Measurements from ENCODE around the gene SLC10A1.
"Not testable (repeated sequence)": the region's sequence is repeated elsewhere in the genome, so short reads cannot be mapped to it uniquely, and the experiment has no call there.

Gene SLC10A1

DNA sequence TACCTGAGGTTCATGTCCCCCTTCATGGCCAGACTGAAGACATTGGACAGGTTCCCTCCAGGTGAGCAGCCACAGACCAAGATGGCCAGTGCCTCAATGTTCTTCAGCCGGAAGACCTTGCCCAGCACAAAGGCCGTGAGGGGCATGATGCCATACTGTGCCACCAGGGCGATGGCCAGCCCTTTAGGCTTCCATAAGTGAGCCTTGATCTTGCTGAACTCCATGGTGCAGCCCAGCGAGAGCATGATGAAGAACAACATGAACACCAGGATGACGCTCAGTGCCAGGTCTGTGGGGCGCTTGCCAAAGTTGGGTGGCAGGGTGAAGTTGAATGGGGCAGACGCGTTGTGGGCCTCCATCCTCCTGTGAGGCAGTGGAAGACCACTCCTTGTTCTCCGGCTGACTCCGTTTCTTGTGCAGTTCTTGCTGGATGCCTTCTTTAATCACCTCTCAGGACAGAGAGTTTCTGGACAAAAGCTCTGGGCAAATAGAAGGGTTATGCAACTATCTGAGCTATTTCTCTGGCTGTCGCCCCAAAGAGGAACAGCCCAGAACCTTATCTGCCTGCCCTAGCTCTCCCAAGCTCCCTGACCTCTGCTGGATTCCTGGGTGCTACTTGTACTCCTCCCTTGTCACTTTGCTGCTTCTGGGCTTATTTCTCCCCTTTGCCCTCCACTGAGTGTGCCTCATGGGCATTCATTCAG lies at the start of gene SLC10A1:
Gene SLC10A1 (minus strand): TSS at position 445 of the 704 bp plus-strand sequence. CDS start 86 bp downstream, at position 359.
- DNase-seq (ENCODE audit: low spot score): no peak

DNA sequence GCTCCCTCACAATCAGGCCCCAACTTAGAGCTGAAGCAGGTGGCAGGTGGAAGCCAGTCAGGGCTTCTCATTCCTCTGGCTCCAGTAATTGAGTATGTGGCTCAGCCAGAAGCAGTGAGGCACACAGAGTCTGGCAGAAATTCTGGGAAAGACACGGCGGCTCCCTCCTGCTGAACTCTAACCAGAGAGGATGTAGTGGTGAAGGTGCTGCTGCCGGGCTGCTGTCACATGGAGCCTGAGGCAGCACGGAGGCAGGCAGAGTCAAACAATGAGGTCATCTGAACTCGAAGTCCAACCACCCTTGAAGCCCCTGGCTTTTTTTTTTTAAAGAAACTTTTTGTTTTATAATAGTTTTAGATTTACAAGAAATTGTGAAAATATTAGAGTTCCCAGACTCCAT lies 48.7 kb upstream of the SLC10A1 start:
- DNase-seq (ENCODE audit: low spot score): no peak

DNA sequence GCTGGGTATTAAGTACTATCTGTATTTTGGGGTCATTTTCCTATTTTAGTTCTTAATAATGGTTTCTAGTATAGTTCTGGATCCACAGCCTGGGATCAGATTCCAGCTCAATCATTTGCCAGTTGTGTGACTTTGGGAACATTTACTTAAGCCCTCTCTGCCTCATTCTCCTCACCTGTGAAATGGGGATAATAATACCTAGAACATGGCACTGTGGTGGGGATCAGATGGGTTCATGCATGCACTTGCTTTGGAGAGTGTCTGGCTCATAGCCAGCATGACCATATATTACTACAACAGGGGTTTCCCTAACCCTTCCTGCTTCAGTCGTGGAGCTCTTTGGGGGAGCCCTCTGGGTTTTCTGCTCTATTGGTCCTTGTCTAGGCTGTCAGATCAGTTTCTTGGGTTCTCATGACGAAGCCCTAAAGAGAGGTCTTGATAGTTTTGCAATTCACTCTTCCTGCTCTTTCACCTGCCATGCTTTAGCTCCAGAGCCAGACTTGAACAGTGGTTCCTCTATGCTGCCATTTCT lies 48.1 kb upstream of the SLC10A1 start:
- no peak for DNase-seq (ENCODE audit: low spot score)

DNA sequence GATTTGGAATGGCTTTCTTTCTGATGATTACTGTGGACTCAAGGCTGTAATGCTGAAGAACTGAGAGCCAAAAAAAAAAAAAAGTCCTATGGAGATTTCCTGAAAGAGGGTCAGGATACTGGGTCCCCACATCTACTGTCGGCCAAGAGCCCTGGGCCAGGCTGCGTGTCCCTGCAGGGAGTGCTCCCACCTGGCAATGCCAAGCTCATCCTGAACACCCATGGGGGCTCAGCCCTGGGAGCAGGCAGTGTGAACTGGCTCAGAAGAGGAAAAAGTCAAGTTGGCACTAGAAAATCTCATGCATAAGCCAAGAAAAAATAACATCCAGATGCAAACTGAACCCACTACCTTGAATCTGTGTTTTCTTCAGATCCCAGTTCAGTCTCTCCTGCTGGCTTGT lies 47.1 kb upstream of the SLC10A1 start:
- no peak for DNase-seq (ENCODE audit: low spot score)

DNA sequence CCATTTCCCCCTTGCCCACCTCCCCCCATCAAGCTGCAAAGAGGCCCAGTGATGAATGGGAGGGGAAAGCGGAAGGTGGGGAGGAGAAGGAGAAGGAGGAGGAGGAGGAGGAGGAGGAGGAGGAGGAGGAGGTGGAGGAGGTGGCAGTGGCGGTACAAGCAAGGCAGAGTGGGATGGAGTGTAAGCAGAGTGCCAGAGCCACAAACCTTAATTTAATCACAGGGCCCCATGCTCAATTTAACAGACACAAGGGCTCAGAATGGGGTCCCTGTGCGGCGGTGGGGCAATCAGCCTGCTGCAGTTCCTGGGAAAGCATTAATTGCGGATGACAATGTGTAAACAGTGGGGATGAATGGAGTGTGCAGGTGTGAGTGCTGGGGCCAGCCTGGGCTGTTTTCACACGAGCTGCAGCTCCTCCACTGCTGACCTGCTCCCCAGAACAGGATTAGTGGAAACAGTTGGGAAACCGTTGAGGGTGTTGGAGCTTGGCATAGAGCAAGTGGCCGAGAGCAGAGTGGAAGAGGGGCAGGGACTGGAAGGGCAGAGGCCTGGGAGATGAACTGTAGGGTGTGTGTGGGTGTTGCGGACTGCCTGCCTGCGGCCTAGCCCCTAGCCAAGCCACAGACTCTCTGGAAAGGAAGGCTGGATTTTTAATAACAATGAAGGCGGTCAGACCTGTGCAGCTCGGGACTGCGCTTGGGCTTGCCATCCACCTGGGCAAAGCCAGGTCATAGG lies 45.8 kb upstream of the SLC10A1 start:
- no peak for DNase-seq (ENCODE audit: low spot score)

DNA sequence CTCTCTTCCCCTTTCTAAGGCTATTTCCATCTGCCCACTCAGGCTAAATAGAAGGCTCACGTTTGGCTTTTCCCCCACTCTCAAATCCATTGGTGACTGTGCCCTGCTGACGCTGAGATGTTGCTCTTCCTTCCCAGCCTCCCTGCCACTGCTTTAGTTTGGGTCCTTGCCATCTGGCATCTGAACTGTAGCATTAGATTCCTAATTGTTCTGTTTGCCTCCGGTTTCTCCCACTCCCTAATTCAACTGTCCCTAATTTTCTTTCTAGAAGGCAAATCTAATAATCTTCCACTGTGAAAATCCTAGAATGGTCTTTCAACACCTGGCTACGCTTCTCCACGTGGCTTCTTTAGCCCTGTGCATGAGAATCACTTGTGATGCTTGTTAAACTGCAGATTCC lies 44.6 kb upstream of the SLC10A1 start:
- DNase-seq (ENCODE audit: low spot score): no peak

DNA sequence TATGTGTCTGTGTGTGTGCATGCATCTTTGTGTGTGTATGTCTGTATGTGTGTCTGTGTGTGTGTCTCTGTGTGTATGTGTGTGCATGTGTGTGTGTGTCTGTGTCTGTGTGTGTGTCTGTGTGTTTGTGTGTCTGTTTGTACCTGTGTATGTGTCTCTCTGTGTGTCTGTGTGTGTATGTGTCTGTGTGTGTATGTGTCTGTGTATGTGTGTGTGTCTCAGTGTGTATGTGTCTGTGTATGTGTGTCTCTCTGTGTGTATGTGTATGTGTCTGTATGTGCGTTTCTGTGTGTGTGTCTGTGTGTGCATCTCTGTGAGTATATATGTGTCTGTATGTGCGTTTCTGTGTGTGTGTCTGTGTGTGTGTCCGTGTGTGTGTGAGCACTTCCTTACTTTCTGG lies 42.6 kb upstream of the SLC10A1 start:
- DNase-seq (ENCODE audit: low spot score): no peak

DNA sequence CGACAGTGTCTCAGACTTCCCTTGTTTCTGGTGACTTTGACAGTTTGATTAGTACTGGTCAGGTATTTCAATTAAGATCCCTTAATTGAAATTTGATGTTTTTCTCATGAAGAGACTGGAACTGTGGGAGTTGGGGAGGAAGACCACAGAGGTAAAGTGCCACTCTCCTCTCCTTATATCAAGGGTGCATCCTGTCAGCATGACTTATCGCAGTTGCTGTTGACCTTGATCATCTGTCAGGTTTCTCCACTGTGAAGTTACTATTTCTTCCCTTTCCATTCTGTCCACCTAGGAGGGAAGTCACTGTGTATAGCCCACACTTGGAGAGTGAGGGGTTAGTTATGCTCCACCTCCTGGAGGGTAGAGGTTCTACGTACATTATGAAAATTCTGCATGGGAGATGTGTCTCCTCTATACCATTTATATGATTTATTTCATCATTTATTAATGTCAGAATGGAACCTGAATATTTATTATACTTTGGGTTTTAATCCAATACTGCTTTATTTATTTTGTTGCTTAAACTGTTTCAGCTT lies 41.9 kb upstream of the SLC10A1 start:
- DNase-seq (ENCODE audit: low spot score): no peak

DNA sequence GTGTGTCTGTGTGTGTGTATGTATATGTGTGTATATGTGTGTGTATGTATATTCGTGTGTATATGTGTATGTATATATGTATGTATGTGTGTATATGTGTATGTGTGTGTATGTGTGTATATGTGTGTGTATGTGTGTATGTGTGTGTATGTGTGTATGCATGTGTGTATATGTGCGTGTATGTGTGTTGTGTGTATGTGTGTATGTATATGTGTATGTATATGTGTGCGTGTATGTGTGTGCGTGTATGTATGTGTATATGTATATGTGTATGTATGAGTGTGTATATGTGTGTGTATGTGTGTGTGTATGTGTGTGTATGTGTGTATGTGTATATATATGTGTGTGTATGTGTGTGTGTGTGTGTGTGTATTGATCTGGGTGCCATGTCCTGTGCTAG lies 31.8 kb upstream of the SLC10A1 start:
- no peak for DNase-seq (ENCODE audit: low spot score)

DNA sequence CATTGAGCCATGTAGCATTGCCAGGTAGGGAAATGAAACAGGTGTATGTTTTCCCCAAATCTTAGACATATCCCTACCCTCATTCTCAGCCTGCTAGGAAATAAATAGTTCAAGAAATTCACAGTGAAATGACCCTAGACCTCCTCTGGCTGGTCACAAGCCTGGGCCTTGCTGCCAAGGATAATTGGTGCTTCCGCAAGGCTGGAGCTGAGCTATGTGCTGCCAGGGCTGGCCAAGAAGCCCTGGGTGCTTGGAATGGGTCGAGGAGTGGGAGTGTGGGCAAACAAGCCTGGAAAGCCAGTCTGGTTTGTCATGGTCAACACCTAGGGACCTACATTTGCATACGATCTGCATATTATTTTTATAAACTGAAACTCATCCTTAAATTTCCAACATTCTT lies 31.3 kb upstream of the SLC10A1 start:
- DNase-seq (ENCODE audit: low spot score): no peak

DNA sequence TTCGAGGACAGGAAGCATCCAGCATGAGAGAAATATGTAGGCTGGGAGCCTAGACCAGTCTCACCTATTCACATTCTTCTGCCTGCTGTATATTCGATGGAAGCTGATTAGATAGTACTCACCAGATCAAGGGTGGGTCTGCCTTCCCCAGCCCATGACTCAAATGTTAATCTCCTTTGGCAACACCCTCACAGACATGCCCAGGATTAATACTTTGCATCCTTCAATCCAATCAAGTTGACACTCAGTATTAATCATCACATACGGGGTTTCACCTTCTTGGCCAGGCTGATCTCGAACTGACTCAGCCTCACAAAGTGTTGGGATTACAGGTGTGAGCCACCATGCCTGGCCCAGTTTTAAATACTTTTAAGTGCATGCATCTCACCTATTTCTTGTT lies 30.5 kb upstream of the SLC10A1 start:
- peak; percentile 6 for DNase-seq (ENCODE audit: low spot score)

DNA sequence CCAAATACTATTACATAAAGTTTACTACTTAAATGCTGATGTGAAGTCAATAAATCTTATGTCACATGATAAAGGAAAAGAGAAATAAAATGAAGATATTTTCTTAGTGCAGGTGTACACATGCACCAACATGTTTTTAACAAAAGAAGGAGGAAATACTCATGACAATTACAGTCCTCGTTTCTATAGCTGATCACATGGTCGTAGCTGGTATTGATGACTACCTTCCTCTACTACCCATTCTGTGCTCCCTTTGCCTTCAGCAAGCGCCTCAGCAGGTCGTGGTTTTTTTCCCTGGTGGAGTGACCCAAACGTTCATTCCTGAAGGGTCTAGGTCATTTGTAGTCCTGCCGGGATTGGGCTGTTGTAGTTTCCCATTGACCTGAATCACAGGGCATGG lies 25.4 kb upstream of the SLC10A1 start:
- DNase-seq (ENCODE audit: low spot score): no peak

DNA sequence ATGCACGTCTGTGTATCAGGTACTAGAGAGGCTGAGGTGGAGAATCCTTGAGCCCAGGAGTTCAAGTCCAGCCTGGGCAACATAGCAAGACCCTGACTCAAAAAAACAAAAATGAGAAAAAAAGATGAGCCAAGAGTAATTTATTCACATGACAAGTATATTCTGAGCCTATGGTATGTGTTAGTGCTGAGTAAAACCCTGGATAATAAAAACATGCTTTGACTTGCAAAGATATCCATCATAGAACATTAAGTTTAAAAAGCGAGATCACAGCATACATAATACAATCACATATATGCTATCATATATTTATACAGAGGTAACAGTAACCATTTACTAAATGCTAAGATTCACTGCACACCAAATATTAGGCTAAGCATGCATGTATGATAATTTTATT lies 23.9 kb upstream of the SLC10A1 start:
- DNase-seq (ENCODE audit: low spot score): no peak

DNA sequence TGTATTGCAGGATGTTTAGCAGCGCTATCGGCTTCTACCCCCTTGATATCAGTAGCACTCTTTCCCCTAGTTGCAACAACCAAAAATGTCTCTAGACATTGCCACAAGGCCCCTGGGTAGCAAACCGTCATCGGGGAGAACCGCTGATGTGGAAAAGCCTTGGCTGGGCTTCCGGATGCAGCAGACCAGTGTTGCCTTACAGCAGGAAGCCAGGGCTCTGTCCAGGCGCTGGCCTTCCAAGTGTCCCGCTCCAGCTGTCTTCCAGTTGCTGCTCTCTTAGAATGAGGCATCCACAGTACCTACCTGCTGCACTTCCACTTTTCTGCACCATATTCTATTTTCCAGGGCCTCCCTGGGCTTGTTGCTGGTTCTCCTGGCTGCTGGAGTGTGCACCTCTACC lies 22.6 kb upstream of the SLC10A1 start:
- DNase-seq (ENCODE audit: low spot score): no peak

DNA sequence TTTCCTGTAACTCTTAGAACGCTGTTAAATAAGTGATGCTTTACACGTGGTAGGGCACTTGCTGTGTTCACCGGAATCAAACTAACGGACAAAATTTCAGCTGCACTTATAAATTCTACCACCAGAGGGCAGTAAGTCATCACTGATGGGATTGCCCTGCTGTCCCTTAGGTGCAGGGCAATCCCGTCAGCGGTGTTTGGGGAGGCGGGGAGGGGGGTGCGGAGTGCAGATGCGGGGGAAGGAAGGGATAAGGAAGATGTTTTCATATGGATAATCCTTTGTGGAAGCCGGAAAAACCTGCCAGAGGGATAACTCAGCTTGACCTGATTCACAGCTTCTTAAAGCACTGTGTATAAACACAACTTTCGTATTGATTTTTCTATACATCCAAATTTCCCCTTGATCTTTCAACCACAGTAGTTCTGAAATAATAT lies 21.7 kb upstream of the SLC10A1 start:
- peak; percentile 82 for DNase-seq (ENCODE audit: low spot score)

DNA sequence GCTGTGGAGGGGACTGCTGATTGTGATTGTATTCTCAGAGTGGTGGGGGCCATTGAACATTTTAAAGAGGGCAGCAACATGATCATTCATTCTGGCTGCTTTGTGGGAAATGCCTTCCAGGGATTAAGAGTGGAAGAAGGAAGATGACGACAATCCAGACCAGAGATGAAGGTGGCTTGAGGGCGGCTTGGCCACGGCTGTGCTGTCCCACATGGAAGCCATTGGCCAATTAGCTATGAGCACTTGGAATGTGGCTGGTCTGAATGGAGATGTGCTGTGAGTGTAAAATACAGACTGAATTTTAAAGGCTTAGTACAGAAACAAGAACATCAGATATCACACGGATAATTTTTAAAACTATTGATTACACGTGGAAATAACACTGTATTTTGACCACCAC lies 19.2 kb upstream of the SLC10A1 start:
- no peak for DNase-seq (ENCODE audit: low spot score)

DNA sequence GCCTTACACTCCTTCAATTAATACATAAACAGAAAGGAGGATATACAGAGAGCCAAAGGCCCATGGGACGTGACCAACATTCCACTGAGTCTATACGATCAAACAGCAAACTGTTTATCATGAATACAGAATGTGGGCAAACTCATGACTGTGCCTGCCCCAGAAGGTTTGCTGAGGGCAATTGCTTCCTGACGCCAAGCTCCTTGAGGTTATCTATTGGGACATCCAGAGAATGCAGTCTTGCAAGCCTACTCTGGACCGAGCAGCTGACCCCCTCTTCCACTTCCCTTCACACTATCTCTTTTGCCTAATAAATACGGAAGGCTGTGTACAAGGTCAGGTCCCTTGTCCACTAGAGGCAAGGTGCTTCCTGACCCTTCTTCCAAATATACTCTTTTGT lies 18.5 kb upstream of the SLC10A1 start:
- DNase-seq (ENCODE audit: low spot score): no peak

DNA sequence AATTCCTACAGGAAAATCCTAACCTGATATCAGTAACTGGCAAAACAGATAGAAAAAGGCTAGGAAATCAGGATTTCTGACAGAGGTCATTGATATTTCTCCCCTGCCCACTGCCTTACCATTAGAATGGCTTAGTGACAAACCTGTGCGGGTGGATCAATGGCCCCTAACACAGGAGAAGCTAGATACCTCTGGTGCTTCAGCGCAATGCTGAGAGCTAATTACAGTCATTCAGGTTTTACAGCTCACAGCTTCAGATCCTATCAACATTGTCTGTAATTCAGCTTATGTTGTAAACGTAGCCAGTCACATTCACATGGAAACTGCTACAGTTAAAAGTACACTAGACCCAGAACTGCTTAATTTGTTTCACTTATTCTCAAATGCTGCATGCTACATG lies 17.4 kb upstream of the SLC10A1 start:
- no peak for DNase-seq (ENCODE audit: low spot score)

DNA sequence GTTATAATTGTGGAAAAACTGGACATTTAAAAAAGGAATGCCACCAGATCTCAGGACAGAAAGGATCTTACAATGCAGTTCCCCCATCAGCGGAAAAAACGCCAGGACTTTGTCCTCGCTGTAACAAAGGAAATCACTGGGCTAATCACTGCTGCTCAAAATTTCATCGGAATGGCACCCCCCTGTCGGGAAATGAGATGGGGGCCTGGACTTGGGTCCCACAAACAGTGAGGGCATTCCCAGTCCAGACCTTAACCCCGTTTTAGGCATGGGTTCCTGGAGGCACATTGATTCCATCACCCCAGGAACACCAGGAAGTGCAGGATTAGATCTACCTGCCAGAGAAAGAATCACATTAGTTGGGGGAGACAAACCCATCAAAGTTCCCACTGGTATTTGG lies 16.3 kb upstream of the SLC10A1 start:
- not testable (repeated sequence) for DNase-seq (ENCODE audit: low spot score)

DNA sequence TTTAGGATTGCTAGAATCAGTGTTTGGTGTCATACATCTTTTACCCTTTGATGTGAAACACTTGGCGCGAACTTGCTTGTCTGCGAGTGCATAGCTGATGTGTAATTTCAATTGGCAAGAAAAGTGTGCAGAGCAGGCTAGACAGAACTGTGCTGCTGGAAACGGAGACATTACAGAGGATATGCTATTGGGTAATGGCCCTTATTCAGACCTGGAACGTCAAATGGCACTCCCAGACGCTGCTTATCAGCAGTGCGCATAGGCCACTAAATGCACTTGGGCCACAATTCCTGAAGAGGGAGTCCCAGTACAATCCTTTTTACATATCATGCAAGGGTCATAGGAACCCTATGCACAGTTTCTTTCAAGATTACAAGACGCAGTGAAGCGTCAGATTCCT lies 15.7 kb upstream of the SLC10A1 start:
- no peak for DNase-seq (ENCODE audit: low spot score)

DNA sequence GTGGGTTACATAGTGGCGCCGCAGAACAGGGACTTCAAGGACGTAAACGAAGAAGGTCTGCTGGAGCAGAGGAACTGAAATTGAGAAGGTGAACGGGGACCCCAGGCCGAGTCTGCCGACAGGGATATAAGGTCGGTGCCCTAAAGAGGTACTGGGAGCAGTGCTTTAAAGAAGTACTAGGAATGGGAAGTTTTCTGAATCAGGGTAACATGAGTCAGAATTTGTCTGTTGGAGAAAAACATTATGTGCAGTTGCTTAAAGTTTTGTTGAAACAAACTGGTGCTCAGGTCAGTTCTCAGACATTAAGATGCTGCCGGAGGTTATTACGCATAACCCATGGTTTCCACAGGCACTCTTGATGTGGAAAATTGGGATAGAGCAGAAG lies 14.8 kb upstream of the SLC10A1 start:
- DNase-seq (ENCODE audit: low spot score): no peak

DNA sequence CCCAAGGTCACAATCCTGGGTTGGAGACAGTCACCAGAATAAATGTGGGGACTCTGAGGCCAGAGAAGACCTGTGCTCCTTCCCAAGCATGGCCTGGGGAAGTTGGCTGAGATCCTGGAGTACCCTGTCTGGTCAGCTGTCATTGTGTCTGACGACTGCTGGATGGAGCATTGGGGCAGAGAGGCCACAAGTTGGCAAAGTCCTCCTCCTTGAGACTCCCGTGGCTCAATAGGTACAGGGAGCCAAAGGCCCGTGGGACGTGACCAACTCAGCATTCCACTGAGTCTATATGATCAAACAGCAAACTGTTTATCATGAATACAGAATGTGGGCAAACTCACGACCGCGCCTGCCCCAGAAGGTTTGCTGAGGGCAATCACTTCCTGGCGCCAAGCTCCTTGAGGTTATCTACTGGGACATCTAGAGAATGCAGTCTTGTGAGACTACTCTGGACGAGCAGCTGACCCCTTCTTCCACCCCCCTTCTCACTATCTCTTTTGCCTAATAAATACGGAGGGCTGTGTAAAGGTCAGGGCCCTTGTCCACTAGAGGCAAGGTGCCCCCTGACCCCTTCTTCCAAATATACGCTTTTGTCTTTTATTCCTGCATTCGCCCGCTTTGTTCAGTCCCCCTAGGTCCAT lies 14.3 kb upstream of the SLC10A1 start:
- no peak for DNase-seq (ENCODE audit: low spot score)

Measured in activated CD4-positive, alpha-beta T cell treated with anti-CD3 and anti-CD28 coated beads, Interleukin-2, Interleukin-4, amounts not matched to agents 100 ng/mL and 50 ng/mL, durations not matched to agents 16 hours and 8 hours (primary cell).